NCI-H1436 treated with DMSO at 0.1 percent for 48 hours (cell line): ENCODE results near the gene KYNU.

Experiments
- DNase-seq: peaks from one replicate; lab custom pipeline; 2025; lab: John Stamatoyannopoulos, UW

KYNU gene

GRCh38 chr2:142965443-142965842 is 88.0 kb downstream of the KYNU start:
- no peak for DNase-seq

GRCh38 chr2:142966284-142966683 is 88.8 kb downstream of the KYNU start:
- no peak for DNase-seq

- DNase-seq, result no peak
Measured at GRCh38 chr2:142967060-142967459, 89.6 kb downstream of the KYNU start.

GRCh38 chr2:142973160-142973821 is 95.8 kb downstream of the KYNU start:
- DNase-seq, result no peak

- no peak for DNase-seq
Measured at GRCh38 chr2:142973822-142974207, 96.4 kb downstream of the KYNU start.

- DNase-seq, result no peak
Measured at GRCh38 chr2:142974288-142975024, 97.0 kb downstream of the KYNU start.

GRCh38 chr2:142975239-142975638 is 97.8 kb downstream of the KYNU start:
- DNase-seq, result no peak

- DNase-seq, result no peak
Measured at GRCh38 chr2:142980246-142981068, 103.0 kb downstream of the KYNU start.

GRCh38 chr2:142981069-142981378 is 103.6 kb downstream of the KYNU start:
- no peak for DNase-seq

GRCh38 chr2:142981756-142982155 is 104.3 kb downstream of the KYNU start:
- DNase-seq, result no peak

GRCh38 chr2:142983174-142983573 is 105.7 kb downstream of the KYNU start:
- DNase-seq, result no peak

GRCh38 chr2:142984657-142985056 is 107.2 kb downstream of the KYNU start:
- no peak for DNase-seq

- DNase-seq, result no peak
Measured at GRCh38 chr2:142987044-142987443, 109.6 kb downstream of the KYNU start.

- DNase-seq, result no peak
Measured at GRCh38 chr2:142989273-142990204, 112.1 kb downstream of the KYNU start.

- no peak for DNase-seq
Measured at GRCh38 chr2:142991295-142991694, 113.8 kb downstream of the KYNU start.

- DNase-seq, result no peak
Measured at GRCh38 chr2:142992840-142993239, 115.4 kb downstream of the KYNU start.

GRCh38 chr2:142993771-142994170 is 116.3 kb downstream of the KYNU start:
- DNase-seq, result no peak

- DNase-seq, result no peak
Measured at GRCh38 chr2:142994665-142995064, 117.2 kb downstream of the KYNU start.

GRCh38 chr2:142997231-142997630 is 119.8 kb downstream of the KYNU start:
- no peak for DNase-seq

- no peak for DNase-seq
Measured at GRCh38 chr2:143000599-143000998, 123.1 kb downstream of the KYNU start.

GRCh38 chr2:143001501-143001900 is 124.0 kb downstream of the KYNU start:
- no peak for DNase-seq

- DNase-seq, result no peak
Measured at GRCh38 chr2:143015656-143016055, 138.2 kb downstream of the KYNU start.
